Prostate gland (tissue), 2 donors: ENCODE data around the gene MAD1L1. TPM values are rescaled to one million over a fixed set of nuclear protein-coding genes. Genes with fewer than 3 reads are reported as not detected.

ENCODE experiments used
- DNase-seq: peaks from one replicate; pipeline ENCODE4 v3.0.0-alpha.2; 2019; ENCODE audit warnings: low spot score
- H3K27ac ChIP-seq, 2 donors: fragments of 200-600 bp; sonication (generic); 2 replicates each; pipeline ENCODE4 v1.5.1; 2017 to 2019
- H3K27me3 ChIP-seq: fragments of 200-600 bp; sonication (generic); replicated peaks from 2 replicates; pipeline ENCODE4 v1.5.1; 2019; ENCODE audit not compliant: insufficient read depth
- H3K36me3 ChIP-seq, 2 donors: fragments of 200-600 bp; sonication (generic); 1 replicate in 1 of 2; 2 replicates in 1 of 2; pipeline versions ENCODE4 v1.5.1 to v1.8.1; 2017 to 2019
- H3K4me1 ChIP-seq: fragments of 200-600 bp; sonication (generic); replicated peaks from 2 replicates; pipeline ENCODE4 v1.5.1; 2019
- H3K4me3 ChIP-seq, 2 donors: fragments of 200-600 bp; sonication (generic); 2 replicates each; pipeline ENCODE4 v1.5.1; 2017 to 2019
- H3K9me3 ChIP-seq: fragments of 200-600 bp; sonication (generic); 2 replicates; pipeline ENCODE4 v1.5.1; 2017
- POLR2A ChIP-seq: fragments of 450-650 bp; IDR thresholded peaks from one replicate; pipeline ENCODE4 v1.6.1; 2016; ENCODE audit warnings: antibody characterized with exemption, mild to moderate bottlenecking
- POLR2AphosphoS5 ChIP-seq: sonication (generic); formaldehyde crosslinking; IDR thresholded peaks from one replicate; pipeline ENCODE4 v1.6.1; 2017; ENCODE audit warnings: antibody characterized with exemption
- WGBS: methylation state at CpG from one replicate; pipeline ENCODE4 v1.1.5; 2018; 5-methylcytosine and 5-hydroxymethylcytosine counted together
- intact Hi-C: fragments of 100-400 bp; cut with DNase I; formaldehyde crosslinking; loops from one replicate; pipeline ENCODE4 v1.14.2; 2022
- total RNA-seq, 2 donors: library from RNA; depleted of rRNA; stranded (reverse); fragments of >200 nt; gene quantifications; one replicate each; pipeline ENCODE4 v1.1.0, GENCODE V29; 2016
- TF ChIP-seq, protein P1 (sequence below), 4 experiments: fragments of 200-600 bp in 2 of 4; fragments of 450-650 bp in 2 of 4; sonication (generic) in 2 of 4; IDR thresholded peaks; 1 replicate in 3 of 4; 2 replicates in 1 of 4; pipeline ENCODE4 v1.5.1; 2016 to 2019; ENCODE audit warnings: antibody characterized with exemption in 4 of 4, mild to moderate bottlenecking in 2 of 4, moderate library complexity in 2 of 4

The MAD1L1 gene
- total RNA-seq, 2 donors from 2014 or later, result 79.3 to 91.9 TPM

DNA sequence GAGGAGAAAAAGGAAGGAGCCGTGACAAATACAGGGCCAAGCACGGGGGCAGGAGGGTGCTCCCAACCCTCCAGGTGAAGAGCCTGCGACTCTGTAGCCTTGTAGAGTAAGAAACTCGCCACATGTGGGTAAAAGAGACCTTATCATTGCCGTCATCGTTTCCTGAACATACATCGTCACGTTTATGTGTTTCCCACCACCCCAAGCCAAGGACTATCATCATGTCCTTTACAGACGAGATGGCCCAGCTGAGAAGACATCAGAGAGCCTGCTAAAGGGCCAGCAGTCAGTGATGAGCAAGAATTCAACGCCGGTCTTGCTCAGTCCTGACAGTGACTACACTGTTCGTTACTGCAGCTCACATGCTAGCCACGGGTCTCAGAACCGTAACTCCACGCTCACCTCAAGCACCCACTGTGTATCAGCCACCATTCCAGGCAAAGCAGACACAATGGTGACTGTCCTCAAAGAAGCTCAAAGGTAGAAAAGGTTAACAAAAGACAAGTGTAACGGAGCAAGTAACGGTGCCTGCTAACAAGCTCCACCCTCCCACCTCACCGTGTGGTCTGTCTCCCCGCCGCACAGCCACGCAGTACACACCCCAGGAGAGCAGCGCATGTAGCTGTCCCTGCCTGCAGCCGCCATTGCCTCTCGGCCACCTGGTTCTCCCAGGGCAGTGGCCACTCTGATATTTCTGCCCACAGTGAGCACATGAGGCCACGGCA, 147.8 kb downstream of the MAD1L1 start:
- Histone ChIP-seq H3K27me3 (no peaks in the 10 kb centered on the region), H3K27ac (no peak overlapping the region), H3K9me3 (no peaks in the 10 kb centered on the region), H3K4me3 (no peak overlapping the region), H3K36me3 (no peaks in the 10 kb centered on the region), H3K4me1 (no peaks in the 10 kb centered on the region)
- no peak for DNase-seq
- TF ChIP-seq POLR2A, result no peak
- TF ChIP-seq POLR2AphosphoS5, result no peak
- TF ChIP-seq, protein P1, sequence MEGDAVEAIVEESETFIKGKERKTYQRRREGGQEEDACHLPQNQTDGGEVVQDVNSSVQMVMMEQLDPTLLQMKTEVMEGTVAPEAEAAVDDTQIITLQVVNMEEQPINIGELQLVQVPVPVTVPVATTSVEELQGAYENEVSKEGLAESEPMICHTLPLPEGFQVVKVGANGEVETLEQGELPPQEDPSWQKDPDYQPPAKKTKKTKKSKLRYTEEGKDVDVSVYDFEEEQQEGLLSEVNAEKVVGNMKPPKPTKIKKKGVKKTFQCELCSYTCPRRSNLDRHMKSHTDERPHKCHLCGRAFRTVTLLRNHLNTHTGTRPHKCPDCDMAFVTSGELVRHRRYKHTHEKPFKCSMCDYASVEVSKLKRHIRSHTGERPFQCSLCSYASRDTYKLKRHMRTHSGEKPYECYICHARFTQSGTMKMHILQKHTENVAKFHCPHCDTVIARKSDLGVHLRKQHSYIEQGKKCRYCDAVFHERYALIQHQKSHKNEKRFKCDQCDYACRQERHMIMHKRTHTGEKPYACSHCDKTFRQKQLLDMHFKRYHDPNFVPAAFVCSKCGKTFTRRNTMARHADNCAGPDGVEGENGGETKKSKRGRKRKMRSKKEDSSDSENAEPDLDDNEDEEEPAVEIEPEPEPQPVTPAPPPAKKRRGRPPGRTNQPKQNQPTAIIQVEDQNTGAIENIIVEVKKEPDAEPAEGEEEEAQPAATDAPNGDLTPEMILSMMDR (IDR thresholded peaks at IDR 0.05), result no peak
- intact Hi-C loops, result no loop called here
- WGBS, result 90% methylated on average over 25 of the region's 25 CpGs

DNA sequence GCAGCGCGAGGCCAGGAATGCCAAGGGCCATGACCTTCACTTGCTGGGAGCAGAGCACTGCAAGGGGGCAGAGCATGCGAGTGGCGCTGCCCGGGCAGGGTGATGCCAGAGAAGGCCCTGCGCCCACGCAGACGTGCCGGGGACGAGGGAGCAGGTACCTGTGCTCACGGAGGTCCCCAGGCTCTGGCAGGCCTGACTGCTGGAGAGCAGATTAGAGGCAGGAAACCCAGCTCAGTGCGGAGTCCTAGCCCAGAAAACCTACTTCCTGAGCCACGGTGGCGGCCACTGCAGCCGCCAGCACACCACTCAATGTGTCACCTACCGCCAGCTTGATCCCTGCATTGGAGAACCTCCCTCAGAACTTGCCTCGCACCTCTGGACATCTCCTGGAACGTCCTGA, 148.4 kb downstream of the MAD1L1 start:
- Histone ChIP-seq H3K27ac (no peak overlapping the region), H3K4me3 (no peak overlapping the region), H3K36me3 (no peaks in the 10 kb centered on the region), H3K27me3 (no peaks in the 10 kb centered on the region), H3K9me3 (no peaks in the 10 kb centered on the region), H3K4me1 (no peaks in the 10 kb centered on the region)
- intact Hi-C loops, result no loop called here
- TF ChIP-seq POLR2AphosphoS5 (no peak), POLR2A (no peak)
- TF ChIP-seq, protein P1 (IDR thresholded peaks at IDR 0.05), result no peak
- 92% methylated on average over 18 of the region's 18 CpGs for WGBS
- DNase-seq, result no peak

DNA sequence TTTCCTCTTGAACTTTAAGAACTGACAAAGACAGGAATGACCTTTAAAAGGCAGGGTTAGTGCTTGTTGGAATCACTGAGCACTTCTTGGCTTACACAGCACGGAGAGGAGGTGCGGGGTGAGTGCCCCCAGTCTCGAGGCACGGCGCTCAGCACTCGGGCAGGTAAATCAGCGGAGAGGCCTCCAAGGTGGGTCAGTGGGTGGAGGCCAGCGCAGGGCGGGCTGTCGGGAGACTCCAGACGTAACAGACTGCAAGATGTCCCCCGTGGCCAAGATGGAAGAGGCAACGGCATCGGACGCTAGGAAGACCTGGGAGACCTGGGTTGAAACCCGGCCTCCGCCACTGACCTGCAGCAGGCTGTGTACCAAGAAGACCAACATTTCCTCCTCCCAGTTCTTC, 149.4 kb downstream of the MAD1L1 start:
- Histone ChIP-seq H3K27me3 (no peaks in the 10 kb centered on the region), H3K9me3 (no peaks in the 10 kb centered on the region), H3K27ac (no peak overlapping the region), H3K4me3 (no peak overlapping the region), H3K4me1 (no peaks in the 10 kb centered on the region), H3K36me3 (no peaks in the 10 kb centered on the region)
- TF ChIP-seq POLR2AphosphoS5 (no peak), POLR2A (no peak)
- TF ChIP-seq, protein P1 (IDR thresholded peaks at IDR 0.05), result no peak
- no peak for DNase-seq
- WGBS, result 95% methylated on average over 17 of the region's 17 CpGs
- intact Hi-C loops, result no loop called here

DNA sequence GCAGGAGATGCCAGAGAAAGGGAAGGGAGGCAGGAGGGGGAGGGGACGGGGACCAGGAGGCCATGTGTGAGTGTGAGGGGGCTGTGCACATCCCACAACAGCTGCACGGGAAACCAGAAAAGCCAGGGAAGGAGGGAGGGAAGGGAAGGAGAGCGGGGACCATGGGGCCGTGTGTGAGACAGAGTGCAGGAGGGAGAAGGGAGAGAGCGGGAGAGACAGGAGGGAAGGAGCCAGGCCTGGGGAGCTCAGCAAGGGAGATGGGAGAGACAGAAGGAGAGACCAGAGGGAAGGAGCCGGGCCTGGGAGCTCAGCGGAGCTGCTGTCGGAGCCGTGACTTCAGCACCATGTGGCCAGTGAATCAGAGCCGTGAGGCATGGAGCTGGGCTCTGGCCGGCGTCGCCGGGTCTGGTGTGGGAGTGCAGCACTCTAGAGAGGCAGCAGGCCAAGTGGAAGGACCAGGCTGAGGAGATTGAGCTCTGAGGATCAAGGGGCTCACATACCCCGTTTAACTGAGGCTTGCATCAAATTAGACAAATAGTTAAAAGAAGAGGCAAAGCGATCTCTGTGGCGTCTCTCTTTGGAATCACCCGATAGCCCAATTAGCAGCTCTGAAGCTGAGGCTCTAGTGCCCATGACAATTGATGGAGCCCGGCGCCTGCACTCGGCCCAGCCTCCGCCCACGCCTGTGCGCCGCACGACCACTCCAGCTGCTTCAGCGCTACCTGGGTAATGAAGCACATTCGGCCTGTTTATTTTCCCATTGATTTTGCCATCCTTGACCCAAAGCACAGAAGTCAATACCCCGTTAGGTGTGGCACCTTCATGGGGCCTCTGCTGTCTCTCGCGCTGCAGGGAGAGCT, 150.4 kb downstream of the MAD1L1 start:
- 75% methylated on average over 31 of the region's 31 CpGs for WGBS

More for the DNA sequence above, 150.4 kb downstream of the MAD1L1 start:
- no peaks in the 10 kb centered on the region for H3K27me3 ChIP-seq
- TF ChIP-seq, protein P1 (IDR thresholded peaks at IDR 0.05), result no peak
- TF ChIP-seq POLR2A (no peak), POLR2AphosphoS5 (no peak)
- no peak overlapping the region for H3K4me3 ChIP-seq
- DNase-seq, result no peak
- no peaks in the 10 kb centered on the region for H3K4me1 ChIP-seq
- intact Hi-C loops, result no loop called here
- H3K27ac ChIP-seq, result no peak overlapping the region
- no peaks in the 10 kb centered on the region for H3K9me3 ChIP-seq
- no peaks in the 10 kb centered on the region for H3K36me3 ChIP-seq
